Stomach smooth muscle (tissue), 2 donors: ENCODE data around the gene MAP3K9.

Experiments used
- H3K27ac ChIP-seq: one replicate; pipeline ENCODE4 v1.7.0; 2013; ENCODE audit warnings: mild to moderate bottlenecking, low read length, inconsistent platforms
- H3K27me3 ChIP-seq, 2 donors: one replicate each; pipeline ENCODE4 v1.7.0; 2013; ENCODE audit warnings: low read length in 2 of 2; ENCODE audit not compliant: insufficient read depth in 2 of 2, control insufficient read depth in 1 of 2
- H3K36me3 ChIP-seq, 2 donors: one replicate each; pipeline ENCODE4 v1.7.0; 2013; ENCODE audit warnings: low read length in 2 of 2; ENCODE audit not compliant: control insufficient read depth in 2 of 2, insufficient read depth in 2 of 2
- H3K4me1 ChIP-seq: one replicate; pipeline ENCODE4 v1.7.0; 2013; ENCODE audit warnings: low read length; ENCODE audit not compliant: control insufficient read depth, insufficient read depth
- H3K4me3 ChIP-seq, 2 donors: one replicate each; pipeline ENCODE4 v1.7.0; 2013; ENCODE audit warnings: low read length in 2 of 2
- H3K9ac ChIP-seq, 2 donors: one replicate each; pipeline ENCODE4 v1.7.0; 2013; ENCODE audit warnings: low read length in 2 of 2, mild to moderate bottlenecking in 1 of 2
- H3K9me3 ChIP-seq, 2 donors: one replicate each; pipeline ENCODE4 v1.7.0; 2013; ENCODE audit warnings: low read length in 2 of 2; ENCODE audit not compliant: control insufficient read depth in 2 of 2
- donor health status: healthy.
- donor health status: Pancreatic carcinoma.

Gene MAP3K9

GRCh38 chr14:70803321-70804310 is 5.7 kb downstream of the MAP3K9 start:
- no peaks in the 10 kb centered on the region for H3K9me3 ChIP-seq
- no peak overlapping the region for H3K4me3 ChIP-seq
- H3K27me3 ChIP-seq: peaks cover 0 to 2% of the 10 kb centered on the region in 2 donors
- no peaks in the 10 kb centered on the region for H3K36me3 ChIP-seq
- no peak overlapping the region for H3K9ac ChIP-seq
- H3K27ac ChIP-seq: no peak overlapping the region
- peaks cover 3% of the 10 kb centered on the region for H3K4me1 ChIP-seq

GRCh38 chr14:70802379-70802778 is 6.9 kb downstream of the MAP3K9 start:
- peaks cover 0 to 2% of the 10 kb centered on the region in 2 donors for H3K27me3 ChIP-seq
- H3K36me3 ChIP-seq: no peaks in the 10 kb centered on the region
- no peaks in the 10 kb centered on the region for H3K4me1 ChIP-seq
- H3K4me3 ChIP-seq: no peak overlapping the region
- H3K27ac ChIP-seq: no peak overlapping the region
- H3K9ac ChIP-seq: no peak overlapping the region
- H3K9me3 ChIP-seq: no peaks in the 10 kb centered on the region

GRCh38 chr14:70801836-70802235 is 7.5 kb downstream of the MAP3K9 start:
- H3K4me3 ChIP-seq: no peak overlapping the region
- no peak overlapping the region for H3K9ac ChIP-seq
- no peak overlapping the region for H3K27ac ChIP-seq
- no peaks in the 10 kb centered on the region for H3K9me3 ChIP-seq
- peaks cover 0 to 2% of the 10 kb centered on the region in 2 donors for H3K27me3 ChIP-seq
- no peaks in the 10 kb centered on the region for H3K4me1 ChIP-seq
- H3K36me3 ChIP-seq: no peaks in the 10 kb centered on the region

- H3K9ac ChIP-seq: no peak overlapping the region
- H3K27ac ChIP-seq: no peak overlapping the region
- H3K4me1 ChIP-seq: no peaks in the 10 kb centered on the region
- no peaks in the 10 kb centered on the region for H3K27me3 ChIP-seq
- H3K36me3 ChIP-seq: no peaks in the 10 kb centered on the region
- no peaks in the 10 kb centered on the region for H3K9me3 ChIP-seq
- no peak overlapping the region for H3K4me3 ChIP-seq
Measured at GRCh38 chr14:70796551-70796950, 12.8 kb downstream of the MAP3K9 start.

- no peaks in the 10 kb centered on the region for H3K4me1 ChIP-seq
- H3K27me3 ChIP-seq: no peaks in the 10 kb centered on the region
- no peak overlapping the region for H3K27ac ChIP-seq
- H3K9me3 ChIP-seq: no peaks in the 10 kb centered on the region
- H3K9ac ChIP-seq: no peak overlapping the region
- no peaks in the 10 kb centered on the region for H3K36me3 ChIP-seq
- H3K4me3 ChIP-seq: no peak overlapping the region
Measured at GRCh38 chr14:70794294-70794693, 15.0 kb downstream of the MAP3K9 start.

GRCh38 chr14:70793637-70794036 is 15.7 kb downstream of the MAP3K9 start:
- no peaks in the 10 kb centered on the region for H3K9me3 ChIP-seq
- H3K4me1 ChIP-seq: no peaks in the 10 kb centered on the region
- H3K4me3 ChIP-seq: no peak overlapping the region
- H3K36me3 ChIP-seq: no peaks in the 10 kb centered on the region
- H3K27me3 ChIP-seq: no peaks in the 10 kb centered on the region
- H3K9ac ChIP-seq: no peak overlapping the region
- H3K27ac ChIP-seq: no peak overlapping the region

GRCh38 chr14:70792939-70793338 is 16.4 kb downstream of the MAP3K9 start:
- Histone ChIP-seq H3K9ac (no peak overlapping the region), H3K4me3 (no peak overlapping the region), H3K27me3 (no peaks in the 10 kb centered on the region), H3K9me3 (no peaks in the 10 kb centered on the region), H3K36me3 (no peaks in the 10 kb centered on the region), H3K4me1 (no peaks in the 10 kb centered on the region), H3K27ac (no peak overlapping the region)

- H3K4me1 ChIP-seq: no peaks in the 10 kb centered on the region
- no peaks in the 10 kb centered on the region for H3K36me3 ChIP-seq
- no peak overlapping the region for H3K4me3 ChIP-seq
- no peaks in the 10 kb centered on the region for H3K9me3 ChIP-seq
- no peaks in the 10 kb centered on the region for H3K27me3 ChIP-seq
- H3K27ac ChIP-seq: no peak overlapping the region
- no peak overlapping the region for H3K9ac ChIP-seq
Measured at GRCh38 chr14:70791971-70792370, 17.3 kb downstream of the MAP3K9 start.

GRCh38 chr14:70789961-70790360 is 19.4 kb downstream of the MAP3K9 start:
- Histone ChIP-seq H3K9me3 (no peaks in the 10 kb centered on the region), H3K4me3 (no peak overlapping the region), H3K27ac (no peak overlapping the region), H3K9ac (no peak overlapping the region), H3K36me3 (no peaks in the 10 kb centered on the region), H3K4me1 (no peaks in the 10 kb centered on the region), H3K27me3 (no peaks in the 10 kb centered on the region)

- H3K9ac ChIP-seq: no peak overlapping the region
- H3K4me1 ChIP-seq: no peaks in the 10 kb centered on the region
Measured at GRCh38 chr14:70789361-70789760, 20.0 kb downstream of the MAP3K9 start.

GRCh38 chr14:70788898-70789297 is 20.4 kb downstream of the MAP3K9 start:
- H3K9me3 ChIP-seq: no peaks in the 10 kb centered on the region
- H3K36me3 ChIP-seq: no peaks in the 10 kb centered on the region
- no peak overlapping the region for H3K4me3 ChIP-seq
- H3K4me1 ChIP-seq: no peaks in the 10 kb centered on the region
- H3K27ac ChIP-seq: no peak overlapping the region
- H3K27me3 ChIP-seq: peaks cover 0 to 3% of the 10 kb centered on the region in 2 donors
- H3K9ac ChIP-seq: no peak overlapping the region

More at GRCh38 chr14:70789361-70789760, 20.0 kb downstream of the MAP3K9 start:
- Histone ChIP-seq H3K27ac (no peak overlapping the region), H3K4me3 (no peak overlapping the region), H3K9me3 (no peaks in the 10 kb centered on the region), H3K27me3 (peaks cover 0 to 3% of the 10 kb centered on the region in 2 donors), H3K36me3 (no peaks in the 10 kb centered on the region)
